Stimulated activated CD4-positive, alpha-beta T cell treated with anti-CD3 and anti-CD28 coated beads, TNF-alpha, amount 100 ng/mL, for 48 hours (primary cell): ENCODE results near the gene IFT22.
"Not testable (repeated sequence)": the region's sequence is repeated elsewhere in the genome, so short reads cannot be mapped to it uniquely, and the experiment has no call there.

ENCODE experiments used
- DNase-seq, 3 donors: peaks; one replicate each; pipeline ENCODE4 v3.0.0-alpha.2; 2020; ENCODE audit warnings: low read depth in 3 of 3

The IFT22 gene

DNA sequence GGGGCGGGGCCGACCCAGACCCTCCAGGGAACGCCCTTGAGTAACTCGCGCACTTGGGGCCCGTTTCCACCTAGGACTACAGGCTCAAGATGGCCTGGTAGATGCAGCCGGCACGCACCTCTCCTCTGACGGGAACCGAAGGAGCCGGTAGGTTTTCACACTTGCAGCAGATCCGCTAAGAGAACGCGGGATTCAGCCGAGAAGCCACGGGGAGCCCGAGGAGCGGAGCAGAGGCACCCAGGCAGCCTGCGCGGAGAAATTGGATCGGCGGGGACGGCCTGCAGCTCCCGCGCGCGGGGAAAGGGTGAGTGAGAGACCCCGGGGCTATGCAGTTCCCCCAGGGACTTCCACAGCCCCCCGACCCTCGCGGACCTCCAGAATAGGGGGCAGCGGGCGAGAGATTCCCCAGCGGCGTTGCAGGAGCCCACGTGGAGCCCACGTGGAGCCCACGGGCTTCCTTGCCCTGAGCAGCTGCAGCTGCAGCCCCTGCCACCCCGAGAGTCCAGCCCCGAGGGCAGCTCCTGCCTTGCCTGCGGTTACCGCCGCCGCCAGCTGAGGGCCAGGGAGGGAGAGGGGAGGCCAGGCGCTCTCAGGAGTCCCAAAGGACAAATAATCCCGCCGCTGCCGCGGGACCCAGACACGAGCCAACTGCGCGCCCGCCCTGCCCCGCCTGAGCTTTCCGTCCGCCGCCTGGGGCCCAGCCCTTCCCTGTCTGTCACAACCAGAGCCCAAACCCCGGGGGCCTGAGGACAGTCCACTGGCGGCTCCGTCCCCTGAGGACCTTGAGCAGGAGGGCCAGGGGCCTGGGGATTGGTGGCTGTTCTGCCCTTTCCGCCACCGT lies 13.1 kb downstream of the IFT22 start:
- DNase-seq: peak; percentile 30 to 38 (median 32)

DNA sequence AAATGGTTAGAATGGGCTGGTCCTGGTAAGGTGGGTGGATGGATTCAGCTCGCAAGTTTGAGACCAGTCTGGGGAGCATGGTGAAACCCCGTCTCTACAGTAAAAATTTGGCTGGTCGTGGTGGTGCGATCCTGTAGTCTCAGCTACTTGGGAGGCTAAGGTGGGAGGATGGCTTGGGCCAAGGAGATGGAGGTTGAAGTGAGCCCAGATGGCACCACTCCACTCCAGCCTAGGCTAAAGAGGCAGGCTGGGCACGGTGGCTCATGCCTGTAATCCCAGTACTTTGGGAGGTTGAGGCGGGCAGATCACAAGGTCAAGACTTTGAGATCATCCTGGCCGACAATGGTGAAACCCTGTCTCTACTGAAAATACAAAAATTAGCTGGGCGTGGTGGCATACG lies 15.3 kb downstream of the IFT22 start:
- no peak for DNase-seq

DNA sequence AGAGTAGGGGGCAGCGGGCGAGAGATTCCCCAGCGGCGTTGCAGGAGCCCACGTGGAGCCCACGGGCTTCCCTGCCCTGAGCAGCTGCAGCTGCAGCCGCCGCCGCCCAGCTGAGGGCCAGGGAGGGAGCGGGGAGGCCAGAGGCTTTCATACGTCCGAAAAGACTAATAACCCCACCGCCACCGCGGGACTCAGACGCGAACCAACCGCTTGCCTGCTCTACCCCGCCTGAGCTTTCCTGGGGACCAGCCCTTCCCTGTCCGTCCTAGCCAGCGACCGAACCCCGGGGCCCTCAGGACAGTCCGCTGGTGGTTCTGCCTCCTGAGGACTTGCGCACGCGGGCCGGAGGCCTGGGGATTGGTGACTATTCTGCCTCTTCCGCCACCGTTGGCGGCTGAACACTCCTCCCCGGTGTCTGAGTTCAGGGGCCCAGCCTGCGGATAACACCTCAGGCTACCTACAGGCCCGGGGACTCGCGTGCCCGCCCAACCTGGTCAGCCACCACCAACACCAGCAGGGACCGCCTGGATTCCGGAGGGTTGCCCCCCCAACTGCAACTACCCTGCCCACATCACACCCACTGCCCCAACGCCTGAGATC lies 18.4 kb downstream of the IFT22 start:
- DNase-seq: no peak

GRCh38 chr7:101302641-101303101 lies 18.9 kb downstream of the IFT22 start:
- no peak for DNase-seq

DNA sequence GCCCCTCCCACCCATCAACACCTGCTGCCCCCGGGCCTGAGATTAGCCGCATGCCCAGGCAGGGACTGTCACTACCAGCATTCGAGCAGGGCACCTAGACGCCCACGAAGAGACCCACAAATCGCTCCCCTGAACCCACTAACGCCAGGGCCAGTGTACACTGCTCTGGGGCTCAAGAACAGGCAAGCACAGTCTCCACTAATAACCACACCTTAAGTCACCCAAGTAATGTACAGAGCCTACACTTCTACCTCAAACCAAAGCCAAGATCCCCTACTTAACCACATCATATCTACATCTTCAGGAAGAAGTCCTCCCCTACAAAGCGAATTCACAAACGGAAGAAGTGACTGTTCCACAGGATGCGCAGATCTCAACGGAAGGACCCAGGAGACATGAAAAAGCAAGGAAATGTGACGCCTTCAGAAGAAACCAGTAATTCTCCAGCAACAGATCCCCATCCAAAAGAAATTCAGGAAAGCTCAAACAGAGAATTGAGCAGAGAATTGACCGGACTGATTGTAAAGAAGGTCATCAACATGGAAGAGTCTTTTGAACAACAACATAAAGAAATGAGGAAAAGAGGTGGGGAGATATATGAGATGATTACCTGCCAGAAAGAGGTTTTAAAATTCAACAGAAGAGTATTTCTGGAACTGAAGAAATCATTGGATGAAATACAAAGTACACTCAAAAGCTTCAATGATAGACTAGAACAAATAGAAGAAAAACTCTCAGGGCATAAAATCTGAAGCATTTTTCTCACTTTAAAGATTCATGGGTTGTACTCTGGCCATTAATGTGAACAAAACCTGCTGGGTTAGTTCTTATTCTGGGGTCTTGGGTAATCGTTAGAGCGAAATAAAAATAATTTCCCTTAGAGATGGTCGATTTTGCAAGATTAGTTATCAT lies 20.9 kb downstream of the IFT22 start:
- DNase-seq: no peak

DNA sequence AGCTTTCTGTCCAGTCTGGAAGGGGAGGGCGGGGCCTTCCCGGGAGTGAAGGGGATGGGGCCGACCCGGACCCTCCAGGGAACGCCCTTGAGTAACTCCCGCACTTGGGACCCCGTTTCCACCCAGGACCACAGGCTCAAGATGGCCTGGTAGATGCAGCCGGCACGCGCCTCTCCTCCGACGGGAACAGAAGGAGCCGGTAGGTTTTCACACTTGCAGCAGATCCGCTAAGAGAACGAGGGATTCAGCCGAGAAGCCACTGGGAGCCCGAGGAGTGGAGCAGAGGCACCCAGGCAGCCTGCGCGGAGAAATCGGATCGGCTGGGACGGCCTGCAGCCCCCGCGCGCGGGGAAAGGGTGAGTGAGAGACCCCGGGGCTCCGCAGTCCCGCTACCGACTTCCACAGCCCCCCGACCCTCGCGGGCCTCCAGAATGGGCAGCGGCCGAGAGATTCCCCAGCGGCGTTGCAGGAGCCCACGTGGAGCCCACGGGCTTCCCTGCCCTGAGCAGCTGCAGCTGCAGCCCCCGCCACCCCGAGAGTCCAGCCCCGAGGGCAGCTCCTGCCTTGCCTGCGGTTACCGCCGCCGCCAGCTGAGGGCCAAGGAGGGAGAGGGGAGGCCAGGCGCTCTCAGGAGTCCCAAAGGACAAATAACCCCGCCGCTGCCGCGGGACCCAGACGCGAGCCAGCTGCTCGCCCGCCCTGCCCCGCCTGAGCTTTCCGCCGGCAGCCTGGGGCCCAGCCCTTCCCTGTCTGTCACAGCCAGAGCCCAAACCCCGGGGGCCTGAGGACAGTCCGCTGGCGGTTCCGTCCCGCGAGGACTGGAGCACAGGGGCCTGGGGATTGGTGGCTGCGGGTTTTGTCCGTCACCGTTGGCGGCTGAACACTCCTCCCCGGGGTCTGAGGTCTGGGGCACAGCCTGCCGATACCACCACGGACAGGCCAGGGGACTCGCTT lies 21.8 kb downstream of the IFT22 start:
- no peak for DNase-seq

DNA sequence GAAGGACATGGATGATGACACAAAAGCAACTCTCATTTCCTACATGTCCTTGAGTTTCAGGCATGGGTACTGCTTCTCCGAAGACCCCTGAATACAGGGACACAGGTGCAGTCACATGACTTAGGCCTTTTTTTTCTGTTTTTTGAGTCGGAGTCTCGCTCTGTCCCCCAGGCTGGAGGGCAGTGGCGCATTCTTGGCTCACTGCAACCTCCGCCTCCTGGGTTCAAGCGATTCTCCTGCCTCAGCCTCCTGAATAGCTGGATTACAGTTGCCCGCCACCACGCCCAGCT lies 26.8 kb downstream of the IFT22 start:
- DNase-seq: no peak

- no peak for DNase-seq
Observed at GRCh38 chr7:101294039-101294831, 27.4 kb downstream of the IFT22 start.

GRCh38 chr7:101293069-101294021 lies 28.3 kb downstream of the IFT22 start:
- not testable (repeated sequence) for DNase-seq

DNA sequence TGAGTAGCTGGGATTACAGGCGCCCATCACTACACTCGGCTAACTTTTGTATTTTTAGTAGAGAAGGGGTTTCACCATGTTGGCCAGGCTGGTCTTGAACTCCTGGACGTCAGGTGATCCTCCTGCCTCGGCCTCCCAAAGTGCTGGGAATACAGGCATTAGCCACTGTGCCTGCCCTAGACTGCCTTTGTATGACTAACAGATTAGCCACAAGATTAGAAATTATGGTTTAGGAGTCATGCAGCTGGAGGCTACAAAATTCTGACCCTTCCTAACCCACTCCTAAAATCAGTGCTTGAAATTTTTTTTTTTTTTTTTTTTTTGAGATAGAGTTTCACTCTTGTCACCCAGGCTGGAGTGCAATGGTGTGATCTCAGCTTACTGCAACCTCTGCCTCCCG lies 29.0 kb downstream of the IFT22 start:
- not testable (repeated sequence) for DNase-seq

- DNase-seq: peak; percentile 29 to 50 (median 35)
Observed at GRCh38 chr7:101290186-101291037, 31.2 kb downstream of the IFT22 start.

- DNase-seq: not testable (repeated sequence)
Observed at GRCh38 chr7:101289687-101290086, 31.9 kb downstream of the IFT22 start.

GRCh38 chr7:101288439-101288838 lies 33.2 kb downstream of the IFT22 start:
- DNase-seq: no peak

DNA sequence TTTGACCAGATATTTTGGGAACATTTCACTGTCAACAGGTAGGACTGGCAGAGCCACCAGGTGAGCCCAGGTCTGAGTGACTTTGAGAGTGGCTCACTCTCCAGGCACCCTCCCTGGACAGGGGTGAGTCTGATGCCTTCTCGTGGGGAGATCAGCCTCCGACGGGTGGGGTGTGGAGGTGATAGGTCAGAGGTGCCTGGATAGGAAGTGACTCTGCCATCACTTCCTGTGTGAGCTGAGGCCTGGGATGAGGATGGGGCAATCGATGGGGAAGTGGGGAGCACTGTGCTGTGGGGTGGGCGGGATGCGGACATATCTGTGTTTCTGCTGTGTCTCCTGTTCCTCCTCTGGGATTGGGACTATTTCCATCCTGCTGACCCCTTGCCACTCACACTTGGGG lies 34.6 kb downstream of the IFT22 start:
- DNase-seq: no peak

DNA sequence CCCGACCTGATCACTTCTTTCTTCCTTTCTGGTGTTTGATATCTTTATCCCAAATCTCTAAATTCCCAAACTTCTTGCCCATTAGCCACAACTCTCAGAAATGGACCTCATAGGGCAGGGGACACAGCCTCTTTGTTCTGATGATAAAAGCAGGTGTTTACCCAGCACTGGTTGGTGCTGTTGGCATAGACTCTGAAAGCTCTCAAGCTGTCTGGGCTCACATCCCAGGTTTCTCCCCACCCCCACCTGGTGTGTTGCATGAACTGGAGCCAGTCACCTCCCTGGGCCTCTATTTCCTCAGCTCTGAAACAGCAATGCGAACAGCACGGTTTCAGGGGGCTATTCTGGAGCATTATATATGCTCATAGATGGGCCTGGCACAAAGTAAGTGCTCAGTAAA lies 35.7 kb downstream of the IFT22 start:
- DNase-seq: not testable (repeated sequence)

DNA sequence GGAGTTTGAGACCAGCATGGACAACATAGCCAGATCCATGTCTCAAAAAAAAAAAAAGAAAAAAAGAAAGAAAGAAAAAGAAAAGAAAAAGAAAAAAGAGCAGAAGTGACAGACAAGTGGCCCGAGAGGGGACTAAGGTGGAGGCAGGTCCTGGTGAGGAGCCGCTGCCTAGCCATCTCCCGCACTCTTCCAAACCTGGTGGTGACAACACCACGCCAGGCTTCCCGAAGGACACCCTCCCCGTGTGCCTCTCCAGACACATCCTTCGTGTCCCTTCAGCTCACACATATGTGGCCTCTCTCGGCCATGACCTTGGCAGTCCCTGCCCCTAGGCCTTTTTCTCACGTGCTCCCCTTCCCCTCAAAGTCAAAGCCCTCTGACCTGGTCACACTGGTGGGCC lies 36.4 kb downstream of the IFT22 start:
- no peak for DNase-seq

- DNase-seq: not testable (repeated sequence)
Observed at GRCh38 chr7:101280912-101281311, 40.7 kb downstream of the IFT22 start.
